Measurements from ENCODE around the gene COG3.

COG3 gene

DNA sequence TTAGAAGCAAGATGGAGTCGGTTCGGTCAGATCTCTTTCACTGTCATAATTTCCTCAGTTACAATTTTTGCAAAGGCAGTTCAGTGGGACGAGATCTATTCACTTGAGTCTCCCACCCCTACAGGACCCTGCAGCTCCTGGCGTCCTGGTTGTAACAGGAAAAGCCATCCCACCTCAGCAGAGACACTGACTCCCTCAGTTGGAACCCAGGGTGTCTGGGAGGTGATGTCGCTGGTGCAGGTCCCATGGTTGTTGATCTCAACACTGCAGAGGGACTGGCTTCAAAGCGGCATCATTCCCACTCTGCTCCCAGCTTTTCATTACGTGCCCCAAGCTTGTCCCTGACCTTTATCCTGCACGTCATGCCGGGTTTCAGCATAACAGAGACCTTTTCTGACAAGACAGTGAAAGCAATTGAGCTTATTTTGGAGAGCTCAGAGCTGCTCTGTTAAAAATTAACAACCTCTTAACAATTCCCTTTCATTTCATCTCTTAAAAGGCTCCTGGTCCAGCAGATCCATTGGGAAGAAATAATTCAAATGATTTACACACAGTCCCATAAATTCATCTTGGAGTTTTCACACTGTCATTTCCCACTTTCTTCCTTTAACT lies 17.6 kb upstream of the COG3 start:
- DNase-seq: no peak

GRCh38 chr13:45448965-45449559 lies 15.7 kb upstream of the COG3 start:
- DNase-seq: no peak

GRCh38 chr13:45451282-45451681 lies 13.5 kb upstream of the COG3 start:
- no peak for DNase-seq

GRCh38 chr13:45454204-45454603 lies 10.5 kb upstream of the COG3 start:
- no peak for DNase-seq

DNA sequence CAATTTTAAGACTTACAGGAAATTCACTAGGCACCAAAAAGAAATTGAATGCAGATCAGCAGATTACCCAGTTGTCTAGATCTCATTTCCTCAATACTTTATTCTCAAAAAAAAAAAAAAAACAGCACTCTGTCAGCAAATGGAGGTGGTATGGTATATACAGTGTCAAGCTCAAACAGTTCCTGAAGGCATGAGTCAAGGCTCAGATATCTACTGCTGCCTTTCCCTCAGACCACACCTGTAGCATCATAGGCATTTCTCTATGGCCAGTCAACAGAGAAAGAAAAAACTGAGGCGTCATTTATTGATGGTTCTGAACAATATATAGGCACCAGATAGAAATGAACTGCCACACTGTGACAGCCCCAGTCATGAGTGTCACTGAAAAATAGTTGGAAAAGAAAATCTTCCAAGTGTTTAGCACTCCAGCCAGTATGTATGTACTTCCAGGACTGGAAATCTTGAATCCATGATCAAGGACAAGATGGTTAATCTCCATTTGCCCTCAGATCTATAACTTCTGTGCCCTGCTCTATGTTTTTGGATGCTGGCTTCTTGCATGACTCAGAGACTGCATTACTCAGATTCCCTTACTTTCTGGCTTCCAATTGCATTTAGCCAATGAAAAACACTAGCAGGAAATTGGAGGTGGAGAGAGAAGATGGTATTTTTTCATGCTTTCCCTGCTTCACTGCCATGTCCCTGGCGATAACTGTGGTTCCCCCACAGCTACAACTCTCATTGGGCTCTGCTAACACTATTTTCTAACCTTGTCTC lies 8.4 kb upstream of the COG3 start:
- DNase-seq: no peak

GRCh38 chr13:45464141-45464686 lies 525 bp upstream of the COG3 start:
- no peak for DNase-seq

DNA sequence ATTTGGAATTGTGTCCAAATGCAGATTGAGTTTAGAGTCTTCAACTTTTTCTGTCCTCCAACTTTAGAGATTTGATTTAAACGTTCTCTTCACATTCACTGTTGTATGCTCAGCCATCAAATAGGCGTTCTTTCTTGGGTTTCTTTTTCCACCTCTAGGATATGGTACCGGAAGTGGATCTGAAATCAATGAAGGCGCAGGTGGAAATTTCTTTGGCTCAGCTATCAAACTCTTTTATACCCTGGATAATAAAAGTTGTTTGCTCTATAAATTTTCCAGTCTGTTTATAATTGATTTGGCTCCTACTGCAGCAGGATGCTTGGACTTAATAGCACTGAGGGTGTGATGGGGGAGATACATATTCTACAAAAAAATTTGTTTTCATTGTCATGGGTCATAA lies 1.6 kb downstream of the COG3 start:
- no peak for DNase-seq

GRCh38 chr13:45468635-45469034 lies 3.9 kb downstream of the COG3 start:
- DNase-seq: no peak

DNA sequence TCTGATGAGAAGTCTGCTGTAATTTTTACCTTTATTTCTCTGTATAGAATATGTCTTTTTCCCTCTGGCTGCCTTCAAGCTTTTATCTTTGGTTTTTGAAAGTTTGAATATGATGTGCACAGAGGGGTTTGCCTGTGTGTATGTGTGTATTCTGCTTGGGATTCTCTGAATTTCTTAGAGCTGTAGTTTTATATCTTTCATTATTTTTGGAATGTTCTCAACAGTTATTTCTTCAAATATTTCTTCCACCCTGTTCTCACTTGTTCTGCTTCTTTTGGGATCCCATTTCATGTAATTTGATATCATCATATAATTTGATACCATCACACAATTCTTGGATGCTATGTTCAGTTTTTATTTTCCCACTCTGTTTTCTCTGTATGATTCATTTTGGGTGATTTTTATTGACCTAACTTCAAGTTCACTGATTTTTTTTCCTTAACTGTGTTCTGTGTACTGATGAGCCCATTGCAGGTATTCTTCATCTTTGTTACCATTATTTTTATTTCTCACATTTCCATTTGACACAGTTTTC lies 7.5 kb downstream of the COG3 start:
- no peak for DNase-seq

- peak in 1 of 2 experiments; percentile 32 for DNase-seq
These were observed 8.9 kb downstream of the COG3 start for GRCh38 chr13:45473627-45474026.

DNA sequence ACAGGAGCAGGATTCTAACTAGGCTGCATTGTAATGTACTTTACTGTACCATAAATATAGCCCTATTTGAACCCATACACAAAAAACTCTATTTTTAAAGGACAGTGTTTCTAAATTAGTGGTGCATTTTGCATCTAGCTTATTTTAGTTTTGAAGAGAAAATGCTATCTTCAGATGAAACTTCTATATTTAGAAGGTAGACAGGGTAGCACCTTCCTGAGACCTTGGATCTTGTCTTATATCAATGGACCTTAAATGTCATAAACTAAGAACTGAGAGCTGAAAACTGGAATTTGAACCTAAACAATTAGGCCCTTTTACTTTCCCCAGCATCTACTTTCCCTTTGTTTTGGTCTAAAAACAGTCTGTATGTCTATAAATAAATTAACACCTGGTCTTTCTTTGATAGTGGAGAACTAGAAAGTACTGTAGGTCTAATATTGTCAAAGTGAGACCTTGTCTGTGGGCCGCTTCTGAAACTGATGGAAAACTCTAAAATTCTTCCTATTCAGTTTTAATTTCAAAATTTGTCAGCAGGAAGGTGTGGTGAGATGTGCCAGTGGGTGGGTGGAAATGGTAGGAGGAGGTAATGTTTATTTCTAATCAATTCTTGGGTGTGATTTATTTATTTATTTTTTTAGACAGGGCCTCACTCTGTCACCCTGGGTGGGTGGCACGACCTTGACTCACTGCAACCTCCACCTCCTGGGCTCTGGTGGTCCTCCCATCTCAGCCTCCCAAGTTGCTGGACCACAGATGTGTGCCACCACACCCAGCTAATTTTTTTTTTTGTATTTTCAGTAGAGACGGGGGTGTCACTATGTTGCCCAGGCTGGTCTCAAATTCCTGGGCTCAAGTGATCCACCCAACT lies 10.1 kb downstream of the COG3 start:
- DNase-seq: no peak

- DNase-seq: no peak
These were observed 14.9 kb downstream of the COG3 start for GRCh38 chr13:45479661-45480060.

DNA sequence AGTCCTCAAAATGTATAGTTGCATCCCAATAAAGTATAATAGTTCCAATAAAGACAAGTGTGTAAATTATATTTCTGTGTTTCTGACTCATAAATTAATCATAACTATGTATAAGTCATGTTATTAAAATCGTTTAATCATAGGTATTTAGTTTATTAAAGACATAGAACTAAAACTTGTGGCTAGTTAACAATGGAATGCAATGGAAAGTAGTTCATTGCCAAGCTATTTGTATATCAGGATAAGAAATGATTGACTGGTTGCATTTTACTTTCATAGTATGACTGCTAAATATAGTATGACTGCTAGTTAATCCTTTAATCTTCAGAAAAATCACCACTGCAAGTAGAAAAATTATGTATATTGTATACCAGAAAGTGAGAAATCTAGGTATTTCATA lies 16.9 kb downstream of the COG3 start:
- DNase-seq: no peak

DNA sequence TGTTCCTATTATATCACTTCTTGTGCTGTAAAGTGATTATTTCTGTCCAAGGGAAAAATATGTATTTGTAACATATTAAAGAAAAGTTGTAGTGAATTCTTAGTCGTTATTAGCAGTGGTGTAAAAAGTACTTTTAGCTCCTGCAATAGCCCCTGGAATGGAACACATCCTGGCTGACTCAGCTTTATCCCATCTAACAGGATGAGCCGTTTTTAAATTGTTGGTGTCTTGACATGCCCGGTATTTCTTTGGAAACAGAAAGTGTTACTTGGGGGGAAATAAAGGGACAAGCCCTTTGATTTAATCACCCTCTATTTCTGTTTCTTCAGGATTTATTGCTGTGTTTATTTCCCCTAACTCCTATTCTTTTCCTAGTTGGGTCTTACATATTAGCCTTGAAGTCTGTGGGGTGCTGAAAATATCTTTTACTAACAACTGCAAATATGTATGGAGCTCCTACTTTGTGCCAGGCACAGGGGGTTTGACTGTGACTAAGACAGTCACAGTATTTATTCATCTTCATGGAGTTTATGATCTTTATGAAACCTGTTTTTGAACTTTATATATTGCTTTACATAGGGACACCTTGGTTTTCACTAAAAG lies 17.9 kb downstream of the COG3 start:
- DNase-seq: no peak

- DNase-seq: no peak
These were observed 22.9 kb downstream of the COG3 start for GRCh38 chr13:45487604-45488003.

- no peak for DNase-seq
These were observed 25.3 kb downstream of the COG3 start for GRCh38 chr13:45490068-45490467.

DNA sequence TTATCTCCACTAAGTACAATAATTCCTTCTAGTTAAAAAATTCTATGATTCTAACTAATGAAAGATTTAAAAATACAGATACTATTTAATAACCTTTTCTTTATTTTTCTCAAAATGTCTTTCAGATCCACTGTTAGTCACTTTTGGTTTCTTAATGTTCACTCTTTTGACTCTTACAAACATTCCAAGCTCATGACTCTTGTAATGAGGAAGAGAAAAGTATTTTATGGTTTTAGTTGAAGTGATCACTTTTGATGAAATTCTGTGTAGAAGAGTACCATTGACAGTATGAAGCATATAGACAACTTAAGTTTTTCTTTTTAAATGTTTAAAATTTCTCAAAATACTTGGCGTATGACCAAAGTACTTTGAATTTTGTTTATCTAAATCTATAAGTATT lies 27.8 kb downstream of the COG3 start:
- no peak for DNase-seq

DNA sequence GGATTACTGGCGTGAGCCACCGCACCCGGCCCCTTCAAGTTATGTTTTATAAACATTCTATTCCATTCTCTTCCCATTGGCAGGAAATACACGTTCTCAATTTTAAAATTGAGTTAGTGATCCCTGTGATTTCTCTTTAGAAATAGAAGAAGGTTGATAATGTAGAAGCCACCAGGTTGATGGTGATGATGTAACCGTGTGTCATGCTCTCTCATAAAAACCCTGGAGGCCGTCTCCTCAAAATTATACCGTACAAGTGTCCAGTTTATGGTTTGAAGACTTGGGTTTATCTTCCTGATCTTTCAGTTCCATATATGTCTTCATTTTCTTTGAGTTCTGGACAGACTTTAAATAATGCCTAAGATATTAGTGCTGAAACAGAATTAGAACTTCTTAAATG lies 32.2 kb downstream of the COG3 start:
- DNase-seq: no peak

GRCh38 chr13:45500492-45501174 lies 35.9 kb downstream of the COG3 start:
- no peak for DNase-seq

DNA sequence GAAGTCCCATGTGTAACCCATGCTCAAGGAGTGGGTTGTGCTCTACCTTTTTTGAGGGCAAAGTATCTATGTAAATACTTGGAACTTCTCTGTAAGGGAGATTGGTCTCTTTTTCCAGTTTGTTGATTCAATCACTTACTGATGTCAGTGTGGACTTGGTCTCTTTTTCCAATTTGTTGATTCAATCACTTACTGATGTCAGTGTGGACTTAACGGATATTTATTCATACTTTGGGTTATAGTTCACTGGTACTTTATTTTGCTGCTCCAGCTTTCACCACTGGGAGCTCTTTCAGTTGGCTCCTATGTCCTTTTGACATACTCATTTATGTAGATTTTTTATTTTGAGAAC lies 36.4 kb downstream of the COG3 start:
- DNase-seq: no peak

DNA sequence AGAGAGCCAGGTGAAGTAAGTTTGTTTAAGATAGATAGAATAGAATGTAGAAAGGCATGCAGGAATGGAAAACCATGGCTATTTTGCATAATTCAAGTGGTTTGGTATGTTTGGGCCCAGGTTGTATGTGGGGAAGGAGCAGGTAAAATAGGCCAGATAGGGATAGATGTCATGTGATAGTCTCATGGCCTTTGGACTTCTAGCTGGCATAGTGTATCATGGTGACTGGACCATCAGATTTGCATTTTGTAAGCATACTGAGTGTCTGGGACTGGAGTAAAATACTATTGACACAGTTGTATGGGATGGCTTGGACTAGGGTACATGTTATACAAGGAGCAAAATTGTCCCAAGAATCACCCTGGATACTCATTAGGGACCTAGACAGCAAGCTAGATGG lies 38.9 kb downstream of the COG3 start:
- DNase-seq: no peak

GRCh38 chr13:45506811-45507210 lies 42.1 kb downstream of the COG3 start:
- DNase-seq: no peak
